ENCODE results near the gene SRCAP. TPM values are rescaled to one million over a fixed set of nuclear protein-coding genes. Genes with fewer than 3 reads are reported as not detected.

The SRCAP gene
- total and polyA plus RNA-seq, 8 donors, result 7.5 to 39.6 (median 27.4) TPM

- Histone ChIP-seq H3K4me3 (no peak overlapping the region), H3K36me3 (peaks cover 0 to 14% (median 6%) of the 10 kb centered on the region in 3 donors), H3K9me3 (no peaks in the 10 kb centered on the region), H3K27ac (no peak overlapping the region), H3K4me1 (peaks cover 0 to 7% (median 2%) of the 10 kb centered on the region in 3 donors), H3K27me3 (no peaks in the 10 kb centered on the region)
- no peak for TF ChIP-seq CTCF (IDR thresholded peaks at IDR 0.05)
- ATAC-seq, result no peak
- 84 to 94% methylated on average over 3 of the region's 3 CpGs for WGBS, 2 donors
- no peak for DNase-seq
- intact Hi-C loops (cut with DNase I), result no loop called here
- no peak for FAIRE-seq
Measured at GRCh38 chr16:30780021-30780420, 81.0 kb downstream of the SRCAP start.

DNA sequence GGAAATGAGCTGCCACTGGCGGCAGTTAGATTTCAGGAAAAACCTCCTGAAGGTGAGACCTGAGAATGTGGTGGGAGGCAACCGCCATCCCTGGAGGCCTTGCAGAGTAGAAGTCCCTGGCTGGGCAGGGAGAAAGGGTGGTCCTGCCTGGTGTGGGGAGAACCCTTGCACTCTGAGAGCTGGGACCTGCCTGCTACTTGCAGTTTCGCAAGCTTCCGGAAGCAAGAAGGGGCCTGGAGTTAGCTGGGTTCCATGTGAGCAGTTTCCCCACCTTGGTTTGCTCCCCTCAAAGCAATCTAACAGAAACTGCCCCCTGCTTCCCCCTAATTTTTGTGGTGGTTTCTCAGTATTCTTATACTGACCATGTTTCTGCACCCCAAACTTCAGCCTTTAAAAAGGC is 81.6 kb downstream of the SRCAP start:
- FAIRE-seq, result no peak
- no peak overlapping the region for H3K27ac ChIP-seq
- 82 to 87% methylated on average over 4 of the region's 4 CpGs for WGBS, 2 donors
- no peak for TF ChIP-seq CTCF (IDR thresholded peaks at IDR 0.05)
- no peaks in the 10 kb centered on the region for H3K9me3 ChIP-seq
- H3K4me3 ChIP-seq, result no peak overlapping the region
- ATAC-seq, result no peak
- no peaks in the 10 kb centered on the region for H3K27me3 ChIP-seq
- DNase-seq, result no peak
- intact Hi-C loops (cut with DNase I), result no loop called here
- H3K4me1 ChIP-seq, result peaks cover 0 to 6% (median 0%) of the 10 kb centered on the region in 3 donors
- H3K36me3 ChIP-seq, result peaks cover 0 to 14% (median 6%) of the 10 kb centered on the region in 3 donors

DNA sequence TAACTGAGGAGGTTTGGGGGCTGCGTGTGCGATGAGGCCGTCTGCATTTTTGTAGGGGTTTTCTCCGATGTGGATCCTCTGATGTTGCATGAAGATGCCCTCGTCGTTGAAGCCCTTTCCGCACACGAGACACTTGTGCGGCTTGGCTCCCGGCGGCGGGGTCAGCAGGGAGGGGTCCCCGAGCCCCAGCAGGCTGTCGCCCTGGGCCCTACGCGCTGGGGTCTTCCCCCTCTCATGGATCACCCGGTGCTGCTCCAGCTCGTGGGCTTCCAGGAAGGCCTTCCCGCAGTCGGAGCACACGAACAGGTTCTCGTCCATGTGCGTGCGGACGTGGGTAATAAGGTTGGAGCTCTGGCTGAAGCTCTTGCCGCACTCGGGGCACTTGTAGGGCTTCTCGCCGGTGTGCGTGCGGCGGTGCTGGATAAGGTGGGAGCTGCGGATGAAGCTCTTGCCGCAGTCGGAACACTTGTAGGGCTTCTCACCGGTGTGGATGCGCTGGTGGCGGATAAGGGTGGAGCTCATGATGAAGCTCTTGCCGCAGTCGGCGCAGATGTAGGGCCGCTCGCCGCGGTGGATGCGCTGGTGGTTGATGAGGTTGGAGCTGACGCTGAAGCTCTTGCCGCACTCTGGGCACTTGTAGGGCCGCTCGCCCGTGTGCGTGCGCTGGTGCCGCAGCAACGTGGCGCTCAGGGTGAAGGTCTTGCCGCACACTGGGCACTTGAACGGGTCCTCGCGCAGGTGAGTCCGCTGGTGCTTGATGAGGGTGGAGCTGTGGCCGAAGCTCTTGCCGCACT is 83.7 kb downstream of the SRCAP start:
- Histone ChIP-seq H3K27ac (no peak overlapping the region), H3K9me3 (no peaks in the 10 kb centered on the region), H3K4me1 (peaks cover 0 to 6% (median 0%) of the 10 kb centered on the region in 3 donors), H3K36me3 (peaks cover 0 to 14% (median 6%) of the 10 kb centered on the region in 3 donors), H3K4me3 (no peak overlapping the region), H3K27me3 (no peaks in the 10 kb centered on the region)
- DNase-seq (peak in 1 of 6 donors; percentile 52), ATAC-seq (no peak), FAIRE-seq (no peak)
- intact Hi-C loops (cut with DNase I), result no loop called here
- TF ChIP-seq CTCF (IDR thresholded peaks at IDR 0.05), result no peak
- WGBS, 2 donors, result 94 to 95% methylated on average over 63 of the region's 63 CpGs

- ATAC-seq (no peak), DNase-seq (peak in 2 of 6 donors; percentile 12 to 67), FAIRE-seq (no peak)
- H3K27me3 ChIP-seq, result no peaks in the 10 kb centered on the region
- no peak for TF ChIP-seq CTCF (IDR thresholded peaks at IDR 0.05)
- H3K36me3 ChIP-seq, result peaks cover 0 to 14% (median 6%) of the 10 kb centered on the region in 3 donors
- 93 to 95% methylated on average over 57 of the region's 57 CpGs for WGBS, 2 donors
- intact Hi-C loops (cut with DNase I), result no loop called here
- H3K27ac ChIP-seq, result no peak overlapping the region
- peaks cover 0 to 6% (median 0%) of the 10 kb centered on the region in 3 donors for H3K4me1 ChIP-seq
- no peak overlapping the region for H3K4me3 ChIP-seq
- no peaks in the 10 kb centered on the region for H3K9me3 ChIP-seq
Measured at GRCh38 chr16:30783280-30784109, 84.5 kb downstream of the SRCAP start.

Measured in pancreas (tissue), 10 donors.